Measurements from ENCODE around the gene IGSF3.
"Not testable (repeated sequence)": the region's sequence is repeated elsewhere in the genome, so short reads cannot be mapped to it uniquely, and the experiment has no call there.

DNA sequence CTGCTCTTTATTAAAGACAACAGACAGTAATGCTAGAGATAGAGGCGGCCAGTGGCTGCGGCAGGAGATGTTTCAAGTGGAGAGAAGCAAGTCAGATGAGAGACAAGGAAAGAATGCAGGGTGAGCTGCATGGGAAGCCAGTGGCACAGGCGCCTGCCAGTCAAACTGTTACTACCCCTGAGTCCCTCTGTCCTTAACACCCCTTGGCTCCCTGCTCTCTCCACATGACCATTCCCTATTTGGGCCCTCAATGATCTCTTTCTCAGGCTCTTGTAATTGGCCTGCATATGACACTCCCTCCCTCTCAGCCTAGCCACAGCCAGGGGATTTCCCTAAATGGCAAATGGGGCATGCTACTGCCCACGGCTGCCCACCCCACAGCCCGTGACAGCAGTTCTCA is 74.1 kb downstream of the IGSF3 start:
- TF ChIP-seq, protein P1, sequence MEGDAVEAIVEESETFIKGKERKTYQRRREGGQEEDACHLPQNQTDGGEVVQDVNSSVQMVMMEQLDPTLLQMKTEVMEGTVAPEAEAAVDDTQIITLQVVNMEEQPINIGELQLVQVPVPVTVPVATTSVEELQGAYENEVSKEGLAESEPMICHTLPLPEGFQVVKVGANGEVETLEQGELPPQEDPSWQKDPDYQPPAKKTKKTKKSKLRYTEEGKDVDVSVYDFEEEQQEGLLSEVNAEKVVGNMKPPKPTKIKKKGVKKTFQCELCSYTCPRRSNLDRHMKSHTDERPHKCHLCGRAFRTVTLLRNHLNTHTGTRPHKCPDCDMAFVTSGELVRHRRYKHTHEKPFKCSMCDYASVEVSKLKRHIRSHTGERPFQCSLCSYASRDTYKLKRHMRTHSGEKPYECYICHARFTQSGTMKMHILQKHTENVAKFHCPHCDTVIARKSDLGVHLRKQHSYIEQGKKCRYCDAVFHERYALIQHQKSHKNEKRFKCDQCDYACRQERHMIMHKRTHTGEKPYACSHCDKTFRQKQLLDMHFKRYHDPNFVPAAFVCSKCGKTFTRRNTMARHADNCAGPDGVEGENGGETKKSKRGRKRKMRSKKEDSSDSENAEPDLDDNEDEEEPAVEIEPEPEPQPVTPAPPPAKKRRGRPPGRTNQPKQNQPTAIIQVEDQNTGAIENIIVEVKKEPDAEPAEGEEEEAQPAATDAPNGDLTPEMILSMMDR (IDR thresholded peaks at IDR 0.05): not testable (repeated sequence)
- TF ChIP-seq POLR2A (IDR thresholded peaks at IDR 0.05): not testable (repeated sequence)

All from testis (tissue), 2 donors.